ENCODE measurements around the gene BOC.

- no peak for TF ChIP-seq CTCF (conservative IDR thresholded peaks at IDR 0.05; ENCODE audit: low read depth, low read length)
- no peak for TF ChIP-seq EZH2 (IDR thresholded peaks at IDR 0.05; ENCODE audit: borderline replicate concordance, low read depth, low read length, poor library complexity, severe bottlenecking)
These were observed 67.2 kb downstream of the BOC start for GRCh38 chr3:113278599-113278955.
